Transverse colon (tissue), 3 donors: ENCODE data around the gene FAM83F.

ENCODE experiments used
- CTCF ChIP-seq, 5 experiments: fragments of 200-600 bp in 3 of 5; fragments of 450-650 bp in 2 of 5; sonication (generic) in 3 of 5; IDR thresholded peaks; 1 replicate in 2 of 5; 2 replicates in 3 of 5; pipeline ENCODE4 v1.5.1; 2016 to 2017; ENCODE audit warnings: antibody characterized with exemption in 5 of 5, inconsistent platforms in 3 of 5, mild to moderate bottlenecking in 2 of 5, moderate library complexity in 1 of 5
- EP300 ChIP-seq: sonication (generic); formaldehyde crosslinking; IDR thresholded peaks from one replicate; pipeline ENCODE4 v1.6.1; 2017; ENCODE audit warnings: antibody characterized with exemption, low read depth
- POLR2A ChIP-seq: fragments of 450-650 bp; IDR thresholded peaks from one replicate; pipeline ENCODE4 v1.6.1; 2016; ENCODE audit warnings: antibody characterized with exemption, mild to moderate bottlenecking, moderate library complexity

- TF ChIP-seq CTCF (IDR thresholded peaks at IDR 0.05) (no peak), POLR2A (no peak), EP300 (no peak)
These were observed 62.9 kb downstream of the FAM83F start for GRCh38 chr22:40057652-40058051.
